Measurements from ENCODE around the gene UNC13B.
"Not testable (repeated sequence)": the region's sequence is repeated elsewhere in the genome, so short reads cannot be mapped to it uniquely, and the experiment has no call there.

UNC13B gene

DNA sequence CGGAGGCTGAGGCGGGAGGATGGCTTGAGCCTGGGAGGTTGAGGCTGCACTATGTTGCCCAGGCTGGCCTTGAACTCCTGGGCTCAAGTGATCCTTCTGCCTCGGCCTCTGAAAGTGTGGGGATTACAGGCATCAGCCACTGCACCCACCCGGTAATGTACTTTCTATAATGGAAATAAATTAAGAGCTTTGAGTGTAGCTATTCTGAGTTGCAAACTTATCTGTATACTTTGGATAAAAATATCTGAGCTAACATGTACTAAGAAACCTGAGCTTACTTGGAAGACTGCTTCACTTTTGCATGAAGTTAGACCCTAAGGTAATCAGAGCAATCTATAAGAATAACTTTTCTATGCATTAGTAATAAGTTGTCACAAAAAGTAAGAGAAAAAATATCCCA lies 50.0 kb downstream of the UNC13B start:
- no peak for DNase-seq (ENCODE audit: extremely low spot score, insufficient read length, low read depth)
- no peak for FAIRE-seq

- FAIRE-seq: no peak
Observed at GRCh38 chr9:35220659-35221338, 59.0 kb downstream of the UNC13B start.

DNA sequence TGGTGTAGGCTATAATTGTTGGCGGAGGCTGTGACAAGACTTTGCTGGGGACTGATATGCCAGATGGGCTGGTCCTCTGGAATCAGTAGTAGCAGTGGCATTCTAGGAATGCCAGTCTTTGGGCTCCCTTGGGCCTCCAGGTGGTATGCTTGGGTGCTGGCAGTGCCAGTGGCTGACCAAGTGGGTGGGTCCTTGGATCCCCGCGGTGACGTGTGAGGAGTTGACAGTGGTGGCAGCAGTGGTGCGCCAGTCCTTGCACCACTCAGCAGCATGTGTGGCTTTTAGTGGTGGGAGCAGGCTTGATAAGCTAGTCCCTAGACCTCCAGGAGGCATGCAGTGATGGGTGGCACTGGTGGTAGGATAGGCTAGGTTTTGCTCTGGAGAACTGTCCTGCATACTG lies 63.9 kb downstream of the UNC13B start:
- no peak for DNase-seq (ENCODE audit: extremely low spot score, insufficient read length, low read depth)
- FAIRE-seq: no peak

More at GRCh38 chr9:35220659-35221338, 59.0 kb downstream of the UNC13B start:
- DNase-seq (ENCODE audit: extremely low spot score, insufficient read length, low read depth): no peak

- FAIRE-seq: no peak
Observed at GRCh38 chr9:35226651-35227050, 64.8 kb downstream of the UNC13B start.

GRCh38 chr9:35227284-35227683 lies 65.5 kb downstream of the UNC13B start:
- FAIRE-seq (no peak), DNase-seq (ENCODE audit: extremely low spot score, insufficient read length, low read depth) (no peak)

More at GRCh38 chr9:35226651-35227050, 64.8 kb downstream of the UNC13B start:
- DNase-seq (ENCODE audit: extremely low spot score, insufficient read length, low read depth): no peak

DNA sequence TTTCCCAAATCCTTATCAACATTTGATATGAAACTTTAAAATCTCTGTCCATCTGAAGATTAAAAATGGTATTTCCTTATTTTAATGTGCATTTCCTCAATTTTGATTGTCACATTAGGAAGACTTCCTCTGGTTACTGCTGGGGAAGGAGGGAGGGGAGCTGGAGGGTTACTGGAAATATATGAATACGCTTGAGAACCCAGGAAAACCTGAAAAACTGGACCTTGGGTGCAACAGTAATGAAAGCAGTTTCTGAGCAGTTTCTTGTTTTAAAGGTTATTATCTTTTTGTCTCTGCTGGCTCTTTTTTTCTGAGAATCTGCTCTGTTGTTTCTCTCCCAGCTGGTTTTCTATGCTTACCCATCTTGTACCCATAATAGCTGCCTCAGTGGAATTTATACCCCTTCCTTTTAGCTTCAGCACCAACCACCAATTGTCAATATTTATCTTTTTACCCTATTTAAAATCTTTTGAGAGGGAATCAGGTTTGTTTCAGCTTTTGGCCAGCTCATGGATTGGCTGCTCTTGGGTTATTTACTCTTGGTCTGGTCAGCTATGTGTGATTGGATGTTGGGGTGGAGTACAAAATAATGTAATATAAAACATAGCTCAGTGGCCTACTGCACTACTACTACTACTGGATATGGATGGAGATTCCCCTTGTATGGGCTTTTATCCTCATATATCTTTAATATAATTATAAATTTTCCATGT lies 67.4 kb downstream of the UNC13B start:
- DNase-seq (ENCODE audit: extremely low spot score, insufficient read length, low read depth) (no peak), FAIRE-seq (no peak)

DNA sequence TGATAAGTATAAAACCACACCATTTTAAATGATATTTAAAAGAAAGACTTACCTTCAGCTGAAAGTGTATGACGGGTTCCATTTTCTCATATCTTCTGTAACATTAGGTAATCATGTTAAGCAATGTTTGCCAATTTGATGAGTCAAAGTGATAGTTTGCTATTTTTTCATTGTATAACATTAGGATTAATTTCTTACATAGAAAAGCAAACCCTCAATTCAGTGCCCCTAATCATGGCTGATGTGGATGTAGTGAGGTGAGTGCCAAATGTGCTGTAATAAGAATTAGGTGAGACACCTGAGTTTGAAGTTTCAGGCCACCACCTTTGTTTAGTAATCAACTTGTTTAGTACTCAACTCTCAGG lies 68.0 kb downstream of the UNC13B start:
- DNase-seq (ENCODE audit: extremely low spot score, insufficient read length, low read depth) (no peak), FAIRE-seq (no peak)

GRCh38 chr9:35232867-35233544 lies 71.2 kb downstream of the UNC13B start:
- no peak for DNase-seq (ENCODE audit: extremely low spot score, insufficient read length, low read depth)

DNA sequence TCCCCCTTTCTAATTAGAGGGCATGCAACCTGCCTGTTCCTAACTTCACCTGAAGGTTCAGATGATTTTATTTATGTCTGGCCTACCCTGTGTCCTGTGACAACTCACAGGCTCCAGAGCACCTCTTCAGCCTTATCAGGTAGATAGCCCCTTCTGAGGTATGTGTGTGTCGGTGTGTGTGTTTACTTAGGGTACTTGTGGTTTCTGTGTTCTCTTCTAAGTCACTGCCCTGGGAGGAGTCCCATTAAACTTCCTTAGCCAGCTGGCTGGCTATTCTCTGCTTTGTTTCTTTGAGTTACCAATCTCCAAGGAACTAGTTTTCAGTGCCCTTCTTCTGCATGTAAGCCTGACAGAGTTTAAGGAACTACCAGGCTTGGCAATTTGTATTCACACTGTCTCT lies 74.9 kb downstream of the UNC13B start:
- FAIRE-seq (no peak), DNase-seq (ENCODE audit: extremely low spot score, insufficient read length, low read depth) (no peak)

More at GRCh38 chr9:35232867-35233544, 71.2 kb downstream of the UNC13B start:
- no peak for FAIRE-seq

DNA sequence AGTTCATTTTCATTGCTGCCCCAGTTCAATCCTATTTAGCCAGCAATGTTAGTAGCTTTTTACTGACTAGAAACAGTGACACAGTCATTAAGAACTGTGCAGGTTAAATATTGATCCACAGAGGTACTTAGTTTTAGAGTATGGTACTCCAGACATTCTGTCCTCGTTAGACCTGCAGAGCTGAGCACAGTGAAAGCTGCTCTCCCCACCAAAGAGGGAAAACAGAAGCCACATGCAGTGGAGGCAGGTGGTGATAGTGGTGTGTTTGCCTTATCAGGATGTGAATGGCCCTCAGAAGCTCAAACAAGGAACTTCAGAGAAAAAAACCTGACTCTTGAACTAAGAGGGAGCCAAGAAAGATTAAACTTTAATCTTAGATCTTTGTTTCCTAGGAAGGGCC lies 75.5 kb downstream of the UNC13B start:
- FAIRE-seq: no peak
- no peak for DNase-seq (ENCODE audit: extremely low spot score, insufficient read length, low read depth)

DNA sequence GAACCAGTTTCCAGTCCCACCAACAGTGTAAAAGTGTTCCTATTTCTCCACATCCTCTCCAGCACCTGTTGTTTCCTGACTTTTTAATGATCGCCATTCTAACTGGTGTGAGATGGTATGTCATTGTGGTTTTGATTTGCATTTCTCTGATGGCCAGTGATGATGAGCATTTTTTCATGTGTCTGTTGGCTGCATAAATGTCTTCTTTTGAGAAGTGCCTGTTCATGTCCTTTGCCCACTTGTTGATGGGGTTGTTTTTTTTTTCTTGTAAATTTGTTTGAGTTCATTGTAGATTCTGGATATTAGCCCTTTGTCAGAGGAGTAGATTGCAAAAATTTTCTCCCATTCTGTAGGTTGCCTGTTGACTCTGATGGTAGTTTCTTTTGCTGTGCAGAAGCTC lies 84.1 kb downstream of the UNC13B start:
- DNase-seq (ENCODE audit: extremely low spot score, insufficient read length, low read depth); FAIRE-seq: not testable (repeated sequence)

- DNase-seq (ENCODE audit: extremely low spot score, insufficient read length, low read depth) (no peak), FAIRE-seq (no peak)
Observed at GRCh38 chr9:35253075-35253474, 91.3 kb downstream of the UNC13B start.

DNA sequence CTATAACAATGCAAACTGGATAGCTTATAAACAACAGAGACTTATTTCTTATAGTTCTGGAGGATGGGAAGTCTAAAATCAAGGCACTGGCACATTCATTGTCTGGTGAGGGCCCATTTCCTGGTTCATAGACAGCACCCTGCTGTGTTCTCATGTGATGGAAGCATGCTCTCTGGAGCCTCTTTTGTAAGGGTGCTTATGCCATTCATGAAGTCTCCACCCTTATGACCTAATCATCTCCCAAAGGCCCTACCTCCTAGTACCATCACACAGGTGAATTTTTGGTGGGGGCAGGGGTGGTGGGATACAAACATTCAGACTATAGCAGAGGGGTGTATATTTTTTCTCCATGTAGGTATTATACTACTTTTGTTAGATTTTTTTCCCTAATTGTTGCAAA lies 92.4 kb downstream of the UNC13B start:
- DNase-seq (ENCODE audit: extremely low spot score, insufficient read length, low read depth): no peak

GRCh38 chr9:35254984-35255857 lies 93.4 kb downstream of the UNC13B start:
- no peak for FAIRE-seq

More for the DNA sequence above, 92.4 kb downstream of the UNC13B start:
- no peak for FAIRE-seq

DNA sequence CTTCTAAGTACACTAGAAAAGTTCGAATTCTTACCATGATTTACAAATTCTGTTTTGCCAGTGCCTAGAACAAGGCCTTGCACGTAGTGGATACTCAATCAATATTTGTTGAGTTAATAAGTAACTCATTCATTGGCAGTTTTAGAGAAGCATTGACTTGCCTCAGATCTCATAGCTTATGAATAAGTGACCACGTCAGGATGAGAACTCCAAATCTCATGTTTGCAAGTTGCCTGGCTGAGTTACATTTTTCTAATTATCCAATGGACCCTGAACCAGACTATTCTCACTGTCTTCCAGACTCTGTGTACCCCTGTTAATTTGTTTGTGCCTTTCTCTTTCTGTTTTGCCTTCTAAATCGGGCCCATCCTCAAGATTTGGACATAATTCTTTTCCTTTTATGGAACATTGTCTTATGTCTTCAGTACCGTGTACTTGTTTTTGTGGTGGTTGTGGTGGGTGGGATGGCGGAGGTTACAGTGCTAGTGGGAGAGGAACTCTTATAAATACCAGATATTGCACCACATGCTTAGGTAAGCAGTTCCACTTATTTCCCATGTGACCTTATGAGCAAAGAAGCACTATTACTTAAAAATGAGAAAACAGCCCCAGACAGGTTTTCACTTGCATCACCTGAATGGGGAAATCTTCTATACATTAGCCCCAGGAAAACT lies 96.3 kb downstream of the UNC13B start:
- no peak for FAIRE-seq

More at GRCh38 chr9:35254984-35255857, 93.4 kb downstream of the UNC13B start:
- DNase-seq (ENCODE audit: extremely low spot score, insufficient read length, low read depth): no peak

DNA sequence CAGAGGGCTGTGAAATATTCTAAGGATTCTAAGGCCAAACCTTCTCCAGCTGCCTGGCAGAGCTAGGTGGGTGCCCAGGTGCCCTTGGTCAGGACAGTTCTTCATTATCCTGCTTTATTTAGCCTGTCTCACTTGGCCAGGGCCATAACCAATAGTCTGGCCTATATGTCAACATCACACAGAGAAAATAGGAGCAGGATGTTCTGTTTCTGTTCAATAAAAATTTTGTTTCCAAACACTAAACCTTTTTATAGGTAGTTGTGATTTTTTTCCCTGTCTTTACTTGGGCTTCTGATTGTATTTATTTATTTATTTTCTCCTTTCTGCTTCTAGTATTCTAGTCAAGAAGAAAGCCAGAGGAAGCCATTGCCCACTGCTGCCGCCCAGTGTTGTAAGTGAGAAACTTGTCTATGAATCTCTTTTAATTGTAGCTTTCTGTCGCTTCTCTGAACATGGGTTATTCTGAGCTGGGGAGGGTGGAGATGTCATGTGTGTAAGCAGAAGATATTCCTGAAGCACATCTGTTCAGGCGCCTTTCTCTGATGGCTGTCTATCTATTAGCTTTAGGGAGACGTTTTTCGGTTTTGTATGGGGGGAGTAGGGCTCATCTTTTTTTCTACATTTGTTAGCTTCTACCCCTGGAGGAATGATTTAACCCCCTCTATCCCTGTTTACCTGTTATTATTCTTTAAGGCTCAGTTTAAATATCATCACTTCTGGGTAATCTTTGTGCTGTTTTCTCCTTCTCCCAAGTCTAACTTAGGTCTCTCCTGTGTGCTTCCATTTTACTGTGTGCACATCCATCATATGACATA lies 97.1 kb downstream of the UNC13B start:
- peak; percentile 26 for FAIRE-seq
- no peak for DNase-seq (ENCODE audit: extremely low spot score, insufficient read length, low read depth)

More for the DNA sequence above, 96.3 kb downstream of the UNC13B start:
- no peak for DNase-seq (ENCODE audit: extremely low spot score, insufficient read length, low read depth)

- no peak for FAIRE-seq
Observed at GRCh38 chr9:35260186-35260585, 98.4 kb downstream of the UNC13B start.

DNA sequence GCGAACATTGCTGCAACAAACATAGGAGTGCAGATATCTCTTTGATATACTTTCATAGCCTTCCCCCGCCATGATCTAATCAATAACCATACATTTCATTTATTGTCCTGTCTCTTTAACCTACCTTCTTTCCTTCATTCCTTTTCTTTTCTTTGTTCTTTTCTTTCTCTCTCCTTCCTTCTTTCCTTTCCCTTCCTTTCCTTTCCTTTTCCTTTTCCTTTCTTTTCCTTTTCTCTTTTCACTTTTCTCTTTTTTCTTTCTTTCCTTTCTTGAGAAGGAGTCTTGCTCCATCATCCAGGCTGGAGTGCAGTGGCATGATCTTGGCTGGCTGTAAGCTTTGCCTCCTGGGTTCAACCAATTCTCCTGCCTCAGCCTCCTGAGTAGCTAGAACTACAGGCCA lies 100.3 kb downstream of the UNC13B start:
- DNase-seq (ENCODE audit: extremely low spot score, insufficient read length, low read depth) (no peak), FAIRE-seq (no peak)

More at GRCh38 chr9:35260186-35260585, 98.4 kb downstream of the UNC13B start:
- DNase-seq (ENCODE audit: extremely low spot score, insufficient read length, low read depth): no peak

- FAIRE-seq (no peak), DNase-seq (ENCODE audit: extremely low spot score, insufficient read length, low read depth) (no peak)
Observed at GRCh38 chr9:35267710-35268109, 105.9 kb downstream of the UNC13B start.
